Esophagus muscularis mucosa (tissue), 4 donors: ENCODE measurements around the gene C17orf78.

ENCODE experiments used
- EP300 ChIP-seq: sonication (generic); formaldehyde crosslinking; IDR thresholded peaks from one replicate; pipeline ENCODE4 v1.6.1; 2017; ENCODE audit warnings: antibody characterized with exemption
- POLR2A ChIP-seq: fragments of 450-650 bp; IDR thresholded peaks from one replicate; pipeline ENCODE4 v1.6.1; 2017; ENCODE audit warnings: antibody characterized with exemption, moderate library complexity, mild to moderate bottlenecking, low read depth
- TF ChIP-seq, protein P1 (sequence below), 3 experiments: fragments of 200-600 bp in 2 of 3; fragments of 450-650 bp in 1 of 3; sonication (generic) in 2 of 3; IDR thresholded peaks; one replicate each; pipeline ENCODE4 v1.5.1; 2017 to 2019; ENCODE audit warnings: antibody characterized with exemption in 3 of 3, mild to moderate bottlenecking in 2 of 3, moderate library complexity in 1 of 3

DNA sequence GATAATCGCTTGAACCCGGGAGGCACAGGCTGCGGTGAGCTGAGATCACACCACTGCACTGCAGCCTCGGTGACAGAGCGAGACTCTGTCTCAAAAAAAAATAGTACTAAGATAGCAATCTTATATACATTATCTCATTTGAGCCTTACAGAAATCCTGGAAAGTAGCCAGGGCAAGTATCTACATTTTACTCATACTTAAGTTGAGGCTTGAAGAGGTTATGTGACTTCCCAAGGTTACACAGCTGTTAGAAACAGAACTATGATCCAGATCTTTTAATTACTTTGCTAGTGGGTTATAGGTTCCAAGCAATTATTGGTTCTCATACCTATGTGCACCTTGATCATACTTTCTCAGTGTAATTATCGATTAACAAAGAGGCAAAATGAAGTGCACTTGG, 15.4 kb downstream of the C17orf78 start:
- TF ChIP-seq, protein P1, sequence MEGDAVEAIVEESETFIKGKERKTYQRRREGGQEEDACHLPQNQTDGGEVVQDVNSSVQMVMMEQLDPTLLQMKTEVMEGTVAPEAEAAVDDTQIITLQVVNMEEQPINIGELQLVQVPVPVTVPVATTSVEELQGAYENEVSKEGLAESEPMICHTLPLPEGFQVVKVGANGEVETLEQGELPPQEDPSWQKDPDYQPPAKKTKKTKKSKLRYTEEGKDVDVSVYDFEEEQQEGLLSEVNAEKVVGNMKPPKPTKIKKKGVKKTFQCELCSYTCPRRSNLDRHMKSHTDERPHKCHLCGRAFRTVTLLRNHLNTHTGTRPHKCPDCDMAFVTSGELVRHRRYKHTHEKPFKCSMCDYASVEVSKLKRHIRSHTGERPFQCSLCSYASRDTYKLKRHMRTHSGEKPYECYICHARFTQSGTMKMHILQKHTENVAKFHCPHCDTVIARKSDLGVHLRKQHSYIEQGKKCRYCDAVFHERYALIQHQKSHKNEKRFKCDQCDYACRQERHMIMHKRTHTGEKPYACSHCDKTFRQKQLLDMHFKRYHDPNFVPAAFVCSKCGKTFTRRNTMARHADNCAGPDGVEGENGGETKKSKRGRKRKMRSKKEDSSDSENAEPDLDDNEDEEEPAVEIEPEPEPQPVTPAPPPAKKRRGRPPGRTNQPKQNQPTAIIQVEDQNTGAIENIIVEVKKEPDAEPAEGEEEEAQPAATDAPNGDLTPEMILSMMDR (IDR thresholded peaks at IDR 0.05): no peak
- no peak for TF ChIP-seq POLR2A
- TF ChIP-seq EP300: no peak
